GM18951 (cell line): ENCODE data around the gene MIEN1.
"Not testable (repeated sequence)": the region's sequence is repeated elsewhere in the genome, so short reads cannot be mapped to it uniquely, and the experiment has no call there.

ENCODE experiments used
- POLR2A ChIP-seq: IDR thresholded peaks from 4 replicates; pipeline ENCODE4 v1.6.1; 2011; ENCODE audit warnings: mild to moderate bottlenecking; ENCODE audit not compliant: insufficient read length, insufficient read depth; ENCODE audit errors: extremely low read depth
- in situ Hi-C: fragments of 300-500 bp; cut with MboI; formaldehyde crosslinking; loops from one replicate; pipeline ENCODE4 v1.12.0; 2022; ENCODE audit warnings: low sequenced_read_pairs, mixed read lengths, inconsistent platforms; ENCODE audit not compliant: unreplicated experiment

Gene MIEN1

DNA sequence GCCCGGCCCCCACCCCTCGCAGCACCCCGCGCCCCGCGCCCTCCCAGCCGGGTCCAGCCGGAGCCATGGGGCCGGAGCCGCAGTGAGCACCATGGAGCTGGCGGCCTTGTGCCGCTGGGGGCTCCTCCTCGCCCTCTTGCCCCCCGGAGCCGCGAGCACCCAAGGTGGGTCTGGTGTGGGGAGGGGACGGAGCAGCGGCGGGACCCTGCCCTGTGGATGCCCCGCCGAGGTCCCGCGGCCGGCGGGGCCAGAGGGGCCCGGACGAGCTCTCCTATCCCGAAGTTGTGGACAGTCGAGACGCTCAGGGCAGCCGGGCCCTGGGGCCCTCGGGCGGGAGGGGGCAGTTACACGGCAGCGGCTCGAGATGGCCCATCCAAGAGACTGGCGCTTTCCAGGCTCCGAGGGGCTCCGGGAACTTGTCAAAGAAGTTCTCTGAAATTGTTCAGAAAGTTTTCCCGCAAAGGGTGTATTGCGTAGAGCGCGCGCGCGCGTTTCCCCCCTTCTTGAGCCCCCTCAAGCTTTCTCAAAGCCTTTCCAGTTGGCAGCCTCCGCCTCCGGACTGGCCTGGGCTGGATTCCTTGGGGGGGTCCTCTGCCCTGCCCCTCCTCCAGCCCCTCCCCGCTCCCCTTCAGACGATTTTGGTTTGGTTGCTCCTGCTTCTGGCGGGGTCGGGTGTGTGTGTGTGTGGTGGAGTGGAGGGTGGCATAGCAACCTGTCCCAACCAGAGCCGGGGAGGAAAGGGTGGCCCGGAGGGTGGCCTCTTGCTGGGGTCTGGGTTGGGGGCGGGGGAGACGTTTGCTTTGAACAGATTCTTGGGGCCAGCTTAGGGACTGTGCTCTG, 30.0 kb downstream of the MIEN1 start:
- in situ Hi-C loops: no loop called here
- no peak for TF ChIP-seq POLR2A

DNA sequence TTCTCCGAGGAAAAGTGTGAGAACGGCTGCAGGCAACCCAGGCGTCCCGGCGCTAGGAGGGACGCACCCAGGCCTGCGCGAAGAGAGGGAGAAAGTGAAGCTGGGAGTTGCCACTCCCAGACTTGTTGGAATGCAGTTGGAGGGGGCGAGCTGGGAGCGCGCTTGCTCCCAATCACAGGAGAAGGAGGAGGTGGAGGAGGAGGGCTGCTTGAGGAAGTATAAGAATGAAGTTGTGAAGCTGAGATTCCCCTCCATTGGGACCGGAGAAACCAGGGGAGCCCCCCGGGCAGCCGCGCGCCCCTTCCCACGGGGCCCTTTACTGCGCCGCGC, 30.5 kb downstream of the MIEN1 start, which contains the start of gene ERBB2:
Gene ERBB2 (plus strand): TSS at position 247 of the 330 bp plus-strand sequence. CDS start 175 bp downstream, outside the sequence.
- TF ChIP-seq POLR2A: no peak
- in situ Hi-C loops: no loop called here

DNA sequence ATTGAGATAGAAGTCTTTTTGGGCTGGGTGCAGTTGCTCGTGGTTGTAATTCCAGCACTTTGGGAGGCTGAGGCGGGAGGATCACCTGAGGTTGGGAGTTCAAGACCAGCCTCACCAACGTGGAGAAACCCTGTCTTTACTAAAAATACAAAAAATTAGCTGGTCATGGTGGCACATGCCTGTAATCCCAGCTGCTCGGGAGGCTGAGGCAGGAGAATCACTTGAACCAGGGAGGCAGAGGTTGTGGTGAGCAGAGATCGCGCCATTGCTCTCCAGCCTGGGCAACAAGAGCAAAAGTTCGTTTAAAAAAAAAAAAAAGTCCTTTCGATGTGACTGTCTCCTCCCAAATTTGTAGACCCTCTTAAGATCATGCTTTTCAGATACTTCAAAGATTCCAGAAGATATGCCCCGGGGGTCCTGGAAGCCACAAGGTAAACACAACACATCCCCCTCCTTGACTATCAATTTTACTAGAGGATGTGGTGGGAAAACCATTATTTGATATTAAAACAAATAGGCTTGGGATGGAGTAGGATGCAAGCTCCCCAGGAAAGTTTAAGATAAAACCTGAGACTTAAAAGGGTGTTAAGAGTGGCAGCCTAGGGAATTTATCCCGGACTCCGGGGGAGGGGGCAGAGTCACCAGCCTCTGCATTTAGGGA, 31.0 kb downstream of the MIEN1 start:
- in situ Hi-C loops: not testable (repeated sequence)

DNA sequence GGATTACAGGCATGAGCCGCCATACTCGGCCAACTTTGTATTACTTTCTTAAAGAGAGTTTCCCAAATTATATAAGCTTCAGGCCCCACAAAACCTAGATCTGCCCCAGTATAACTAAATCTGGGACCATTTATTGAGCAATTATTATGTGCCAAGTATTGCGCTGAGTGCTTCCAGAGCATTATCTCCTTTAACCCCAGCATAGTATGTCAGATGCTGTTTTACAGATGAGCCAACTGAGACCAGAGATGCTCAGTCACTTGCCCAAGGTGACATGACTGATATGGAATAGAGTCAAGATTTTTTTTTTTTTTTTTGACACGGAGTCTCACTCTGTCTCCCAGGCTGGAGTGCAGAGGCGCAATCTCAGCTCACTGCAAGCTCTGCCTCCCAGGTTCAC, 32.4 kb downstream of the MIEN1 start:
- in situ Hi-C loops: no loop called here
- TF ChIP-seq POLR2A: no peak

DNA sequence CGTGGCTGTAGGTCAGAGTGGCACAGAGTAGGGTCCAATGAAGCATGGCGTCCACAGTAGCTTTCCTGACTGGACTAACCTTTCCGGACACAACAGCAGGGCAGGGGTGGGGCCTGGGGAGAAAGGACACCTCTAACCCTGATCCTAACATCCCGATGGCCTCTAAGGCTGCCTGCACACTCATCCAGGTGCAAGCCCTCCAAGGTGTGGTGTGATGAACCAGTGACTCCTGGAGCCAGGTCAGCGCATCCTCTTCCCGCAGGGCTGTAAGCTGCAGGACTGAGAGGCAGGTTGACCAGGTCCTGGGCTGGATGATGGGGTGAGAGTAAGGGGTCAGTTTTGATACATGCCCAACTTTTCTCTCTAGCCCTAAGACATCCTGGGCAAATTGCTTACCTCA, 33.6 kb downstream of the MIEN1 start:
- in situ Hi-C loops: no loop called here
- no peak for TF ChIP-seq POLR2A

DNA sequence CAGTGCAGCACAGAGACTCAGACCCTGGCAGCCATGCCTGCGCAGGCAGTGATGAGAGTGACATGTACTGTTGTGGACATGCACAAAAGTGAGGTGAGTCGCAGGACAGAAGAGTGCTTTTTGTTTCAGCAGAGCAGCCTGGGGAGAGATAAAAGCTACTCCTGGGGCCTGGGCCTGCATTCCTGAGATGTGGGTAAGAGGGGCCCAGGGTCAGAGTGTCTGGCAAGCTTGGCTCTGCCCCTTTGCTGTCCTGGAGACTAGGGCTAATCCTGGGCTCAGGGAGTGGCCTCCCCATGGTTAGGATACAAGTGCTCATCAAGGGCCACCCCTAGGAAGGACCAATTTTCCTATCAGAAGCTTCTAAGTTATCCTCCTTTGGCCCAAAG, 35.2 kb downstream of the MIEN1 start:
- in situ Hi-C loops: no loop called here
- no peak for TF ChIP-seq POLR2A

DNA sequence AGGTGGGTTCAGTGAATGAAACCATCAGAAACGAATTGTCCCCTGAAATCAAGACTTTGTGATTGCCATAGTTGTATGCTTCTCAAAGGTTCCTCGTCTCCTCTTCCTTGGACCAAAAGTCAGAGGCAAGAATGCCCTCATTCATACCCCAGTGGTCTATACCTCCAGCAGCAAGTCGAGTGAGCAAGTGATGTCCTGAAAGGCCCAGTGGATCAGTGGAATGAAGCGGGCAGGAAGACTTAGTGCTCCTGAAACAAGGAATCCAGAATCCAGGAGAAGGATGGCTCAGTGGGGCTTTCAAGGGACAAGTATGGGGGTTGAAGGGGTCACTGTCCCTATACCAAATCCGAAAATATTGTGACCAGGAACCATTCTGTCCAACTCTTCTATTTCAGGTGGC, 35.7 kb downstream of the MIEN1 start:
- TF ChIP-seq POLR2A: no peak
- in situ Hi-C loops: no loop called here

DNA sequence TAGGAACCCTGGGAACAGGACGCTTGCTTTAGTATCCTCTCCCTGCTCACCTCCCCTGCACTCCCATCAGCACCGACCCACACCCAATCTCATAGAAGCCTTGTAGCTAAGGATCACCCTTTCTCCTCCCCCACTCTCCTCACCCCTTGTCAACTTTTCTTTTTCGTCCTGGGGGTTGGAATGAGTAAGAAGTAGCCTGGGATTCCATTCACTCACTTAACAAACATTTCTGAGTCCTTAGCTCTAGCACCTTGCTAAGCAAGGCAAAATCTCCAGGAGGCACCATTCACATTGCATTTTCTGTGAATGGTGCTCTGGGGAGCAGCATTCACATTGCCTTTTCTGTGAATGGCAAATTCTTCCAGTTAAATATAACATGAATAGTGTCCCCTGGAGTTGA, 41.4 kb downstream of the MIEN1 start:
- no peak for TF ChIP-seq POLR2A
- in situ Hi-C loops: no loop called here

DNA sequence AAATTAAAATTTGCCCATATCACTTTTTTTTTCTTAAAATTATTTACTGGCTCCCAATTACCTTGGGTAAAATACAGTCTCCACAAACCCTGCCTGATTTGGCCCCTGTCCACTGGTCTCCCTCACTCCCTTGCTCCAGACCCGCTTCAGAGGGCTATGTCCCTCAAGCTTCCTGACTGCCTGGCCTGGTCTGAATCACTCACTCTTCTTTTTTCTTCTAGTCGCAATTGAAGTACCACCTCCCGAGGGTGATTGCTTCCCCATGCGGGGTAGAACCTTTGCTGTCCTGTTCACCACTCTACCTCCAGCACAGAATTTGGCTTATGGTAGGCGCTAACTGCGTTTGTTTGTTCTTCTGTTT, 41.9 kb downstream of the MIEN1 start:
- no peak for TF ChIP-seq POLR2A
- in situ Hi-C loops: no loop called here

DNA sequence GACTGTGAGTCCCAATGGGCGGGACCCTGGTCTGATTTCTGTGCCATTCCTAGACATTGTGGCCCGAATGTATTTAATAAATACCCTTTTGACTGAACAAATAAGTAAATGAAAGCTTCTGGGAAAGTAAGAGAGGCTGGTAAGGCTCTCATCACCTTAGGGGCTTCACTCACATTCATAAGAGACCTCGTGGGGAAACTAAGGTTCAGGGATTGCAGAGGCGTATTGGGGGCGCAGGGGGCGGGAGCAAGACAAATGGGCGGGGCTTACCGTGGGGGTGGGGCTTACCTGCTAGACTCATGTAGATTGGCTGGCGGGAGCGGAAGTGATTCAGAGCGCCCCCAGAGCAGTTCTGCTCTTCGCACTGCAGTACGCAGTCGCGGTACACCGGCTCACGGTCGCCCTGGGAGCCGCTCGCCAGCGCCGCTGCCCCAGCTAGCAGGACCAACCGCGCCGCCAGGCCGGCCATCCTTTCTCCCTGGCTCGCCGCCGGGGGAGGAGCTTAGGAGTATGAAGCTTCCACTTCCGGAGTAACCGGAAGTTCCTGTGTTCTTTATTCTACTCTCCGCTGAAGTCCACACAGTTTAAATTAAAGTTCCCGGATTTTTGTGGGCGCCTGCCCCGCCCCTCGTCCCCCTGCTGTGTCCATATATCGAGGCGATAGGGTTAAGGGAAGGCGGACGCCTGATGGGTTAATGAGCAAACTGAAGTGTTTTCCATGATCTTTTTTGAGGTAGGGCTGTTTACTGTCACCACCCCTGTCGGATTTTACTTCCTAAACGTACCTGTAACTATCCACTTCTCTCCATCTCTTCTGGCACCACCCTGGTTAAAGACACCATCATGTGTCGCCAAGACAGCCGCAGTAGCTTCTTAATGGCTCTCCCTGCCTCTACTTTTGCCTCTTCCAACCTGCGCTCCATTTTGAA, 42.5 kb downstream of the MIEN1 start, which contains the start of gene PGAP3:
Gene PGAP3 (minus strand): TSS at position 512 of the 929 bp plus-strand sequence. CDS start 43 bp downstream, at position 469.
- in situ Hi-C loops: no loop called here

DNA sequence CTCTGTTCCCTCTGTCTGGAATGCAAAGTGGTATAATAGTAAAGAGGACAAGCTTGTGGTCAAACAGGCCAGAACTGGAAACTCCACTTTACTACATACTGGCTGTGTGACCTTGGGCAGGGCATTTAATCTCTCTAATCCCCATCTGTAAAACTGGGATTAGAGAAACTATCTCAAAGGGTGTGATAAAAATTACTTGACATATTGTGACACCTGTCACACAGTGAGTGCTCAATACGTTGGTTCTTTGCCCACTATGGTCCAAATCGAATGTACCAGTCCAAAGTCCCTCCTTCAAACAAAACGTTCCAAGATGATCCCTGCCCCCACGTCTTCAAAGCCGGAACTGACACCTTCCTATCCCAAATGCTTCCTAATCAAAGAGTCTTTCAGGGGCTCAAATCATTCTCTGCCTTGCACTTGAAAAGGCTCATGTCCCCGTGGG, 43.2 kb downstream of the MIEN1 start:
- in situ Hi-C loops: no loop called here
- no peak for TF ChIP-seq POLR2A

More for the DNA sequence above, 42.5 kb downstream of the MIEN1 start, which contains the start of gene PGAP3:
- peak; percentile 86 for TF ChIP-seq POLR2A

DNA sequence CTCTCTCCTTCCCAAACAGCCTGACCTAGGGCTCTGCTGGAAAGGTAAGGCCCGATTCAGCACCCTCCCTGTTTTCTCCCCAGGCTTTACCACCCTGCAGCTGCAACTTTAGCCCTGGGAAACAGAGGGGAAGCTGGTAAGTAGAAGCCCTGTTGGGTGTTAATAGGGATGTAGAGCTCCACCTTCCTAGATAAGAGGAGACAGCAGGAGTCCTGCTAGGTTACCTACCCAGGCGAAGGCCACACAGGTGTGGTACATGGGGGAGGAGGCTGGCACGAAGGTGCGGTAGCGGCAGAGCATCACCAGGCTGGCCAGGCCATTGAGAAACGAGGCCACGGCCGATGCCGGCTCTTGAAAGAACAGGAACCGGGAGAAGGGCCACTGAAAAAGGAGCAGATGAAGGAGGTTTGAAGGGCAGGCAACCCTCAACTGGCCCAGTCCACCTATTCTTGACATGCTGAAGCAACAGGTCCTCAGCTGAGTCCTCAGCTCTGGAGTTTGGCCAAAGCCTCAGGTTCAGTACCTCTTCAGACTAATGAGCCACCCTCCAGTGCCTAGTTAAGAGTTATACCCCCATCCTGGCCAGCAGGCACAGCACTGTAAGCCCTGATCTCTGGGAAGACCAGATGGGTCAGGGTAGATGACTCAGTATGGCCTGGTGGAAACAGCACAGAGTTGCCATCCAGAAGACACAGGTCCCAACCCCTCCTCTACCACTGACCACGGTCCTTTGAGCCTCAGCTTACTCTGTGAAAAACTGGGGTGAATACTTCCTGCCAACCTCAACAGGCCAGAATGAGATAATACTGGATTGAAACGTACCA, 45.8 kb downstream of the MIEN1 start:
- in situ Hi-C loops: no loop called here
- no peak for TF ChIP-seq POLR2A
